ENCODE results near the gene PRAMEF20.

Gene PRAMEF20

DNA sequence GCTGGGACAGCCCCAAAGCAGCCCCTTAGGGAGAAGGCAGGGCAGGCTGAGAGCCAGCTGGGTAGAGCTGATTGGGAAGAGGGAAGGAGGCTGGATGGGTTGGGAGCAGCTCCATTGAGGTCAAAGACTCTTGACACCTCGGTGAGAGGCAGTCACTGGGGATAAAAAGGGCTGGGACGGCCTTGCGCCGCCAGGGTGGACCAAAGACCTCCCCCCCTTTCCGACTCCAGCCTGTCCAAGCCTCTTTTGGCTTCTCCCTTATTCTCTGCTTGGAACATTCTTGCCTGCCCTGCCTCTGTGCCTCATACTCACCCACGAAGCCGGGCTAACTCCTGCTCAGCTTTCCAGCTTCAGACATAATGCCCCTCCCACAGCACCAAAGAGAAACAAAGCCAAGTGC is 52.4 kb downstream of the PRAMEF20 start:
- no peak for DNase-seq (ENCODE audit: low spot score)

GRCh38 chr1:13465515-13465914 is 55.3 kb downstream of the PRAMEF20 start:
- no peak for DNase-seq (ENCODE audit: low spot score)

DNA sequence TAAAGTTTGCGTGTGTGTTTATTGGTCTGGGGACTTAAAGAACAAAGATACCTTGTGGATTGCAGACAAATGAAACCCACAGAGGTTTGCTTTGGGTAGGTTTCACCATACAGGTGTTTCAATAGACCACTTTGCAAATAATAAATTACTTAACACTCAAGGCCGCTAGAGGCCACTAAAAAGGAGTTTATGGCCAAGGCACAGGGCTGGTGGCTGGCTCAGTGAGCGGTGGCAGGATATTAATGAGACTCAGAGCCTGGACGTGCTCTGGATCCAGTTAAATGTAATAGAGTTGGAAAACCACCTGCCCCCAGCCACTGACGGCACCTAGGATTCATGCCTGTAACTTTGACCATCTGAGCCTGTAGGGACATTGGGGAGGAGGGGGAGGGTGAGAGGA is 59.1 kb downstream of the PRAMEF20 start:
- no peak for DNase-seq (ENCODE audit: low spot score)

Measured in GM03348 (cell line).